MCF 10A (cell line): ENCODE results near the gene PPP2R2C. TPM values are rescaled to one million over a fixed set of nuclear protein-coding genes. Genes with fewer than 3 reads are reported as not detected.
A peak's percentile ranks its signal among the peaks of the same experiment; 100 is the strongest.

Experiments
- BruUV-seq: library from RNA; stranded (reverse); fragments of 400-500 nt; replicated peaks from 2 replicates; lab custom pipeline; 2021; lab: Mats Ljungman, UMichigan
- CTCF ChIA-PET: fragments of 300-600 bp; sonication (Branson Sonifier 250); formaldehyde crosslinking; extraction: SDS; loops from one replicate; lab custom pipeline; 2021; ENCODE audit warnings: antibody characterized with exemption, inconsistent platforms; lab: Yijun Ruan, JAX
- POLR2A ChIA-PET: fragments of 300-600, 350-650 bp; sonication (Branson Sonifier 250); formaldehyde crosslinking; extraction: SDS; loops from one replicate; lab custom pipeline; 2020; ENCODE audit warnings: antibody characterized with exemption, inconsistent platforms; lab: Yijun Ruan, JAX
- DNase-seq: peaks from one replicate; pipeline ENCODE4 v3.0.0-alpha.2; 2018; ENCODE audit not compliant: unreplicated experiment
- H3K27ac Mint-ChIP-seq: one replicate; pipeline ENCODE4 v1.8.0; 2022; ENCODE audit warnings: mild to moderate bottlenecking, low read depth, mixed read lengths; ENCODE audit not compliant: unreplicated experiment
- H3K27me3 Mint-ChIP-seq: one replicate; pipeline ENCODE4 v1.8.0; 2022; ENCODE audit warnings: mixed read lengths; ENCODE audit not compliant: insufficient read depth, unreplicated experiment
- H3K36me3 Mint-ChIP-seq: one replicate; pipeline ENCODE4 v1.8.0; 2022; ENCODE audit warnings: mild to moderate bottlenecking, moderate library complexity, mixed read lengths; ENCODE audit not compliant: insufficient read depth, unreplicated experiment
- H3K4me1 Mint-ChIP-seq: one replicate; pipeline ENCODE4 v1.8.0; 2022; ENCODE audit warnings: mixed read lengths; ENCODE audit not compliant: insufficient read depth, unreplicated experiment
- H3K4me3 Mint-ChIP-seq: one replicate; pipeline ENCODE4 v1.8.0; 2022; ENCODE audit warnings: mild to moderate bottlenecking, moderate library complexity, mixed read lengths; ENCODE audit not compliant: unreplicated experiment
- H3K9me3 Mint-ChIP-seq: one replicate; pipeline ENCODE4 v1.8.0; 2022; ENCODE audit warnings: mixed read lengths; ENCODE audit not compliant: unreplicated experiment
- intact Hi-C: fragments of 100-400 bp; cut with micrococcal nuclease; formaldehyde crosslinking; loops from 2 replicates; pipeline ENCODE4 v1.14.1; 2022
- total RNA-seq: library from RNA; stranded (reverse); gene quantifications from 2 replicates; pipeline ENCODE4 v1.2.3, GENCODE V29; 2022
- TF ChIP-seq, protein P1 (sequence below): fragments of 200-600 bp; IDR thresholded peaks from one replicate; pipeline ENCODE4 v1.8.0; 2022; ENCODE audit warnings: antibody characterized with exemption, mild to moderate bottlenecking; ENCODE audit not compliant: unreplicated experiment

The PPP2R2C gene
- total RNA-seq, 1 experiment from 2014 or later, result 3.6 TPM

- Mint-ChIP-seq H3K27me3 (no peaks in the 10 kb centered on the region), H3K36me3 (no peaks in the 10 kb centered on the region)
- CTCF ChIA-PET, result interaction anchor here (0.8 to 1.7 kb wide), 2 partner anchors 17 to 50 kb away, joined by 3 to 6 read pairs; no protein-coding TSS in a partner anchor
Measured at GRCh38 chr4:6277139-6277802, 195.1 kb downstream of the PPP2R2C start.

GRCh38 chr4:6275898-6276806 is 196.3 kb downstream of the PPP2R2C start:
- TF ChIP-seq, protein P1, sequence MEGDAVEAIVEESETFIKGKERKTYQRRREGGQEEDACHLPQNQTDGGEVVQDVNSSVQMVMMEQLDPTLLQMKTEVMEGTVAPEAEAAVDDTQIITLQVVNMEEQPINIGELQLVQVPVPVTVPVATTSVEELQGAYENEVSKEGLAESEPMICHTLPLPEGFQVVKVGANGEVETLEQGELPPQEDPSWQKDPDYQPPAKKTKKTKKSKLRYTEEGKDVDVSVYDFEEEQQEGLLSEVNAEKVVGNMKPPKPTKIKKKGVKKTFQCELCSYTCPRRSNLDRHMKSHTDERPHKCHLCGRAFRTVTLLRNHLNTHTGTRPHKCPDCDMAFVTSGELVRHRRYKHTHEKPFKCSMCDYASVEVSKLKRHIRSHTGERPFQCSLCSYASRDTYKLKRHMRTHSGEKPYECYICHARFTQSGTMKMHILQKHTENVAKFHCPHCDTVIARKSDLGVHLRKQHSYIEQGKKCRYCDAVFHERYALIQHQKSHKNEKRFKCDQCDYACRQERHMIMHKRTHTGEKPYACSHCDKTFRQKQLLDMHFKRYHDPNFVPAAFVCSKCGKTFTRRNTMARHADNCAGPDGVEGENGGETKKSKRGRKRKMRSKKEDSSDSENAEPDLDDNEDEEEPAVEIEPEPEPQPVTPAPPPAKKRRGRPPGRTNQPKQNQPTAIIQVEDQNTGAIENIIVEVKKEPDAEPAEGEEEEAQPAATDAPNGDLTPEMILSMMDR, result no peak
- Mint-ChIP-seq H3K27ac (no peak overlapping the region), H3K9me3 (no peaks in the 10 kb centered on the region), H3K27me3 (no peaks in the 10 kb centered on the region), H3K4me3 (no peak overlapping the region), H3K4me1 (peaks cover 21% of the 10 kb centered on the region), H3K36me3 (no peaks in the 10 kb centered on the region)
- ChIA-PET CTCF (interaction anchor here (0.6 to 1.1 kb wide), 2 partner anchors 25 to 1405 kb away, joined by 3 to 4 read pairs; no protein-coding TSS in a partner anchor), POLR2A (no interaction called here)
- intact Hi-C loops, result no loop called here
- BruUV-seq, result no TSS peak
- no peak for DNase-seq

More at GRCh38 chr4:6277139-6277802, 195.1 kb downstream of the PPP2R2C start:
- intact Hi-C loops, result no loop called here
- no TSS peak for BruUV-seq
- Mint-ChIP-seq H3K4me3 (no peak overlapping the region), H3K4me1 (peaks cover 14% of the 10 kb centered on the region), H3K27ac (no peak overlapping the region), H3K9me3 (no peaks in the 10 kb centered on the region)
- DNase-seq, result no peak
- TF ChIP-seq, protein P1, result no peak
- POLR2A ChIA-PET, result interaction anchor here (0.9 kb wide), 1 partner anchor 121 kb away, joined by 3 read pairs; no protein-coding TSS in a partner anchor

GRCh38 chr4:6275351-6275750 is 197.1 kb downstream of the PPP2R2C start:
- CTCF ChIA-PET, result interaction anchor here (0.6 to 2.6 kb wide), 3 partner anchors 56 to 1404 kb away, joined by 3 to 7 read pairs (median 3); no protein-coding TSS in a partner anchor
- Mint-ChIP-seq H3K4me3 (no peak overlapping the region), H3K9me3 (no peaks in the 10 kb centered on the region), H3K4me1 (peaks cover 21% of the 10 kb centered on the region), H3K36me3 (no peaks in the 10 kb centered on the region), H3K27ac (no peak overlapping the region), H3K27me3 (no peaks in the 10 kb centered on the region)
- BruUV-seq, result no TSS peak
- POLR2A ChIA-PET, result no interaction called here
- TF ChIP-seq, protein P1, result no peak
- intact Hi-C loops, result no loop called here
- no peak for DNase-seq

DNA sequence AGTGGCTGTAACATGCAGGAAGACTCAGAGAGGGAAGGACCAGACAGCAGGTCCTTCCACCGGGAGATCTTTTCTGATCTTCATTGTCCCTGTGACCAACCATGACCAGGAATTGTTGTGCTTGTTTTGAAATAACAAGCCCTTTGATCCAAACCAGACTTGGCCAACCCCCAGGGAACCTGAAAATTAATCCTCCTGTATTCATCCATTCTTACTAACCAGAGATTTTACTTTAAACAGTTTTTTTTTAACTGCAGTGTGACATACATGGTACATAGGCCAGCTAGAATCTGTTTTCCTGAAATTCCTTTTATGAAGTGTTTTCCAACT is 198.8 kb downstream of the PPP2R2C start:
- CTCF ChIA-PET, result interaction anchor here (0.6 to 4.2 kb wide), 6 partner anchors 10 to 60 kb away, joined by 3 to 22 read pairs (median 4); no protein-coding TSS in a partner anchor
- Mint-ChIP-seq H3K9me3 (no peaks in the 10 kb centered on the region), H3K36me3 (no peaks in the 10 kb centered on the region), H3K4me1 (peaks cover 26% of the 10 kb centered on the region), H3K4me3 (peak overlapping the region; percentile 31), H3K27ac (no peak overlapping the region), H3K27me3 (no peaks in the 10 kb centered on the region)
- no peak for DNase-seq
- intact Hi-C loops, result no loop called here
- TF ChIP-seq, protein P1, result no peak
- BruUV-seq, result no TSS peak
- POLR2A ChIA-PET, result no interaction called here
